ENCODE measurements around the gene EREG. TPM values are rescaled to one million over a fixed set of nuclear protein-coding genes. Genes with fewer than 3 reads are reported as not detected.

Gene EREG
- total and polyA plus RNA-seq, 4 donors, result 0.51 TPM; not detected in 3

DNA sequence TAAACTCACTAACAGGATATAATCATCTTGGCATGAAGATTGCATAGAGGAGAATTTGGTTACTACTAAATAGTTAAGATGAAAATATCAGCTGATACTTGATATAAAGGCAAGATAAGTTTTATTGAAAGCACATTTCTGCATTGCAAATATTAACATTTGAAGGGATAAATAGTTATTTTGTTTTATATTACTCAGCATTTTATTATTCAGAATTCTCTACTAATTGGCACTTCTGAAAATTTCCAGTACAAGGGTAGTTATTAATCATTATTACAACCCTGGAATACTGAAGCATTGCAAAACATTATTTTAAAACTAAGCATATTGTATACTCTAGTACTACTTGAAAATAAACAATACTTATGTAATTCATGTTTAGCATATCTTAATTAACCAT, 47.3 kb downstream of the EREG start (continued):
- no peak for TF ChIP-seq TAF1 (conservative IDR thresholded peaks at IDR 0.05)
- no peak for TF ChIP-seq RXRA (IDR thresholded peaks at IDR 0.05)
- no peak for TF ChIP-seq EGR1 (IDR thresholded peaks at IDR 0.05; ENCODE audit: low read depth in 2 of 2)

DNA sequence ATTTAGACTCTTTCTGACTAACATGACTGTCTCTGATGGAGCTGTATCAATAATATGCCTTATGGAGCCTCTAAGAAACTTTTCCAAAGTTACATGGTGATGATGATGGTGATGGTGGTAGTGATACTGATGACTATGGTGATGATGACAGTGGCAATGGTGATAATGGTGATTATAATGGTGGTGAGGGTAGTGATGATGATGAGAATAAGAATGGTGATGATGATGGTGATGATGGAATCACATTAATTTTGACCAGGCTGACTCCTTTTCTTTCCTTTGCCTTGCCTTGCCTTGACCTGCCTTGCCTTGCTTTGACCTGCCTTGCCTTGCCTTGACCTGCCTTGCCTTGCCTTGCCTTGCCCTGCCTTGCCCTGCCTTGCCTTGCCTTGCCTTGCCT, 48.3 kb downstream of the EREG start:
- Histone ChIP-seq H3K27me3 (ENCODE audit: control insufficient read depth in 4 of 4, insufficient read depth in 4 of 4, low read length in 3 of 4) (no peaks in the 10 kb centered on the region), H3K4me3 (ENCODE audit: low read depth in 1 of 3, low read length in 3 of 3) (no peak overlapping the region), H3K4me1 (ENCODE audit: control insufficient read depth in 4 of 4, insufficient read depth in 4 of 4, low read length in 3 of 4) (no peaks in the 10 kb centered on the region), H3K9me3 (ENCODE audit: control insufficient read depth in 4 of 4, low read length in 3 of 4) (no peaks in the 10 kb centered on the region), H3K36me3 (ENCODE audit: control insufficient read depth in 4 of 4, insufficient read depth in 3 of 4, low read depth in 1 of 4, low read length in 3 of 4) (no peaks in the 10 kb centered on the region), H3K9ac (ENCODE audit: low read depth in 1 of 2, low read length in 2 of 2) (no peak overlapping the region), H3K27ac (ENCODE audit: low read depth in 1 of 2, low read length in 2 of 2) (no peak overlapping the region)
- TF ChIP-seq, protein P1, sequence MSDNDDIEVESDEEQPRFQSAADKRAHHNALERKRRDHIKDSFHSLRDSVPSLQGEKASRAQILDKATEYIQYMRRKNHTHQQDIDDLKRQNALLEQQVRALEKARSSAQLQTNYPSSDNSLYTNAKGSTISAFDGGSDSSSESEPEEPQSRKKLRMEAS (IDR thresholded peaks at IDR 0.05), result no peak
- TF ChIP-seq FOXA2 (IDR thresholded peaks at IDR 0.05) (no peak), SP1 (IDR thresholded peaks at IDR 0.05) (no peak), JUND (IDR thresholded peaks at IDR 0.05) (no peak), TAF1 (conservative IDR thresholded peaks at IDR 0.05) (no peak), FOXA1 (IDR thresholded peaks at IDR 0.05) (no peak), HNF4G (IDR thresholded peaks at IDR 0.05) (no peak), RXRA (IDR thresholded peaks at IDR 0.05) (no peak), NR2F2 (IDR thresholded peaks at IDR 0.05) (no peak), HNF4A (conservative IDR thresholded peaks at IDR 0.05) (no peak), GABPA (IDR thresholded peaks at IDR 0.05 in 1 of 2, conservative IDR thresholded peaks at IDR 0.05 in 1 of 2) (no peak), EGR1 (IDR thresholded peaks at IDR 0.05; ENCODE audit: low read depth in 2 of 2) (no peak)
- TF ChIP-seq, protein P2, sequence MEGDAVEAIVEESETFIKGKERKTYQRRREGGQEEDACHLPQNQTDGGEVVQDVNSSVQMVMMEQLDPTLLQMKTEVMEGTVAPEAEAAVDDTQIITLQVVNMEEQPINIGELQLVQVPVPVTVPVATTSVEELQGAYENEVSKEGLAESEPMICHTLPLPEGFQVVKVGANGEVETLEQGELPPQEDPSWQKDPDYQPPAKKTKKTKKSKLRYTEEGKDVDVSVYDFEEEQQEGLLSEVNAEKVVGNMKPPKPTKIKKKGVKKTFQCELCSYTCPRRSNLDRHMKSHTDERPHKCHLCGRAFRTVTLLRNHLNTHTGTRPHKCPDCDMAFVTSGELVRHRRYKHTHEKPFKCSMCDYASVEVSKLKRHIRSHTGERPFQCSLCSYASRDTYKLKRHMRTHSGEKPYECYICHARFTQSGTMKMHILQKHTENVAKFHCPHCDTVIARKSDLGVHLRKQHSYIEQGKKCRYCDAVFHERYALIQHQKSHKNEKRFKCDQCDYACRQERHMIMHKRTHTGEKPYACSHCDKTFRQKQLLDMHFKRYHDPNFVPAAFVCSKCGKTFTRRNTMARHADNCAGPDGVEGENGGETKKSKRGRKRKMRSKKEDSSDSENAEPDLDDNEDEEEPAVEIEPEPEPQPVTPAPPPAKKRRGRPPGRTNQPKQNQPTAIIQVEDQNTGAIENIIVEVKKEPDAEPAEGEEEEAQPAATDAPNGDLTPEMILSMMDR (IDR thresholded peaks at IDR 0.05; ENCODE audit: low read depth, low read length, missing input control), result no peak
- TF ChIP-seq, protein P3, sequence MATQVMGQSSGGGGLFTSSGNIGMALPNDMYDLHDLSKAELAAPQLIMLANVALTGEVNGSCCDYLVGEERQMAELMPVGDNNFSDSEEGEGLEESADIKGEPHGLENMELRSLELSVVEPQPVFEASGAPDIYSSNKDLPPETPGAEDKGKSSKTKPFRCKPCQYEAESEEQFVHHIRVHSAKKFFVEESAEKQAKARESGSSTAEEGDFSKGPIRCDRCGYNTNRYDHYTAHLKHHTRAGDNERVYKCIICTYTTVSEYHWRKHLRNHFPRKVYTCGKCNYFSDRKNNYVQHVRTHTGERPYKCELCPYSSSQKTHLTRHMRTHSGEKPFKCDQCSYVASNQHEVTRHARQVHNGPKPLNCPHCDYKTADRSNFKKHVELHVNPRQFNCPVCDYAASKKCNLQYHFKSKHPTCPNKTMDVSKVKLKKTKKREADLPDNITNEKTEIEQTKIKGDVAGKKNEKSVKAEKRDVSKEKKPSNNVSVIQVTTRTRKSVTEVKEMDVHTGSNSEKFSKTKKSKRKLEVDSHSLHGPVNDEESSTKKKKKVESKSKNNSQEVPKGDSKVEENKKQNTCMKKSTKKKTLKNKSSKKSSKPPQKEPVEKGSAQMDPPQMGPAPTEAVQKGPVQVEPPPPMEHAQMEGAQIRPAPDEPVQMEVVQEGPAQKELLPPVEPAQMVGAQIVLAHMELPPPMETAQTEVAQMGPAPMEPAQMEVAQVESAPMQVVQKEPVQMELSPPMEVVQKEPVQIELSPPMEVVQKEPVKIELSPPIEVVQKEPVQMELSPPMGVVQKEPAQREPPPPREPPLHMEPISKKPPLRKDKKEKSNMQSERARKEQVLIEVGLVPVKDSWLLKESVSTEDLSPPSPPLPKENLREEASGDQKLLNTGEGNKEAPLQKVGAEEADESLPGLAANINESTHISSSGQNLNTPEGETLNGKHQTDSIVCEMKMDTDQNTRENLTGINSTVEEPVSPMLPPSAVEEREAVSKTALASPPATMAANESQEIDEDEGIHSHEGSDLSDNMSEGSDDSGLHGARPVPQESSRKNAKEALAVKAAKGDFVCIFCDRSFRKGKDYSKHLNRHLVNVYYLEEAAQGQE (IDR thresholded peaks at IDR 0.05), result no peak
- TF ChIP-seq, protein P4, sequence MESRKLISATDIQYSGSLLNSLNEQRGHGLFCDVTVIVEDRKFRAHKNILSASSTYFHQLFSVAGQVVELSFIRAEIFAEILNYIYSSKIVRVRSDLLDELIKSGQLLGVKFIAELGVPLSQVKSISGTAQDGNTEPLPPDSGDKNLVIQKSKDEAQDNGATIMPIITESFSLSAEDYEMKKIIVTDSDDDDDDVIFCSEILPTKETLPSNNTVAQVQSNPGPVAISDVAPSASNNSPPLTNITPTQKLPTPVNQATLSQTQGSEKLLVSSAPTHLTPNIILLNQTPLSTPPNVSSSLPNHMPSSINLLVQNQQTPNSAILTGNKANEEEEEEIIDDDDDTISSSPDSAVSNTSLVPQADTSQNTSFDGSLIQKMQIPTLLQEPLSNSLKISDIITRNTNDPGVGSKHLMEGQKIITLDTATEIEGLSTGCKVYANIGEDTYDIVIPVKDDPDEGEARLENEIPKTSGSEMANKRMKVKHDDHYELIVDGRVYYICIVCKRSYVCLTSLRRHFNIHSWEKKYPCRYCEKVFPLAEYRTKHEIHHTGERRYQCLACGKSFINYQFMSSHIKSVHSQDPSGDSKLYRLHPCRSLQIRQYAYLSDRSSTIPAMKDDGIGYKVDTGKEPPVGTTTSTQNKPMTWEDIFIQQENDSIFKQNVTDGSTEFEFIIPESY (IDR thresholded peaks at IDR 0.05), result no peak
- TF ChIP-seq, protein P5, sequence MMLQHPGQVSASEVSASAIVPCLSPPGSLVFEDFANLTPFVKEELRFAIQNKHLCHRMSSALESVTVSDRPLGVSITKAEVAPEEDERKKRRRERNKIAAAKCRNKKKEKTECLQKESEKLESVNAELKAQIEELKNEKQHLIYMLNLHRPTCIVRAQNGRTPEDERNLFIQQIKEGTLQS (IDR thresholded peaks at IDR 0.05), result no peak
- DNase-seq (ENCODE audit: low spot score), result no peak
